ENCODE measurements around the gene SLC25A21.

The SLC25A21 gene

DNA sequence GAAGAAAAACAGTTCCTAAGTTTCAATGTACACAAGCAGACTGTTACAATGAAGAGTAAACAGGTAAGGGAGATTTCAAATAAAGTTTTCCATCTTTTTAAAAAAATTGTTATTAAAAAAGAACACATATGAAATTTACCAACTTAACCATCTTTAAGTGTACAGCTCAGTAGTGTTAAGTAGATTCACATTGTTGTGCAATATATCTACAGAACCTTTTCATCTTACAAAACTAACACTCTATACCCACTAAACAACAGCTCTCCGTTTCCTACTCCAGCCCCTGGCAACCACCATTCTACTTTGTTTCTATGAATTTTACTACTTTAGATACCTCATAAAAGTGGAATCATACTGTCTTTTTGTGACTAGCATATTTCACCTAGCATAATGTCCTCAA is 139.5 kb downstream of the SLC25A21 start:
- H3K4me3 ChIP-seq (ENCODE audit: low read length) = no peak overlapping the region
- no peak overlapping the region for H3K23ac ChIP-seq (ENCODE audit: low read length)
- no peak overlapping the region for H3K4ac ChIP-seq (ENCODE audit: low read depth, low read length)
- H2BK5ac ChIP-seq (ENCODE audit: low read length) = no peak overlapping the region
- no peak overlapping the region for H3K27ac ChIP-seq (ENCODE audit: low read depth, low read length)
- H3K79me2 ChIP-seq (ENCODE audit: control insufficient read depth, insufficient read depth, low read length) = no peaks in the 10 kb centered on the region
- no peaks in the 10 kb centered on the region for H3K27me3 ChIP-seq (ENCODE audit: insufficient read depth, low read length, poor library complexity)
- H3K56ac ChIP-seq (ENCODE audit: low read length) = no peak overlapping the region
- no peak overlapping the region for H2BK120ac ChIP-seq (ENCODE audit: low read depth, low read length)
- no peak overlapping the region for H2AK5ac ChIP-seq (ENCODE audit: low read length)
- H2BK15ac ChIP-seq (replicated peaks; ENCODE audit: low read depth) = no peak overlapping the region
- no peak overlapping the region for H3K9ac ChIP-seq (ENCODE audit: low read length)
- no peak overlapping the region for H4K5ac ChIP-seq (ENCODE audit: low read length)
- no peaks in the 10 kb centered on the region for H3K36me3 ChIP-seq (ENCODE audit: control insufficient read depth, insufficient read depth, low read length)
- DNase-seq = no peak
- no peak overlapping the region for H3K18ac ChIP-seq (ENCODE audit: low read length)
- H3K4me1 ChIP-seq (ENCODE audit: control insufficient read depth, low read depth, low read length) = no peaks in the 10 kb centered on the region
- H3K79me1 ChIP-seq (ENCODE audit: low read length) = no peaks in the 10 kb centered on the region
- 100% methylated on average over 1 of the region's 1 CpG for WGBS (ENCODE audit: extremely low coverage, insufficient coverage, low lambda C conversion rate)
- no peak overlapping the region for H4K8ac ChIP-seq (ENCODE audit: low read depth, low read length)
- H3K4me2 ChIP-seq (ENCODE audit: low read length) = no peak overlapping the region

DNA sequence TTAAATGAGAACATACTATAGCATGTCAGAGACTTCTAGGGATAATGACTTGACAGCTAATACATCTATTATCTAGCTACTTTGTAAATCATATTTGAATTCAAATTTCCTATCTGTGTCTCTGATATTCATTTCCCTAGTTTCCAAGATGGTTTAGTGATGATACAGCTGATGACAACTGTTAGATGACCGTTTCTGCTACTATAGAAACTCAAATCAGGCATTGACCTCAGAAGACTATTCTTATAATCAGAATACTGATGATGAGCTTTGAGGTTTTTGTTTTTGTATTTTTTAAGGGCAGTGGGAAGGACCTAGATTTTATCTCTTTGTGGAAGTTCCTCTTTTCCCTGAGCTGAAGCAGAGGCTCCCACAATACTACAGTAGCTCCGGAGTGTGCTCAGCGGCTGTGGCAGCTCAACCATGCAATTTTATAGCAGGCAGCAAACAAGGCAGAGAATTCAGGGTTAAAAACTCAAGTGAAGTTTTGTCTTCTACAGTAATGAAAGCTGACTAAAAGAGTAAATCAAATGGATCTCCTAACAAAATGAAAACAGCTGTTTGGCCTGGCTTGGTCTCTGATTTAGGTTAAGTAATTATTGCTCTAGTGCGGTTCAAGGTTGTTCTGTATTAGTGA is 145.1 kb downstream of the SLC25A21 start:
- Histone ChIP-seq H3K4ac (ENCODE audit: low read depth, low read length) (no peak overlapping the region), H3K23ac (ENCODE audit: low read length) (no peak overlapping the region), H3K56ac (ENCODE audit: low read length) (no peak overlapping the region), H3K4me2 (ENCODE audit: low read length) (no peak overlapping the region), H2BK120ac (ENCODE audit: low read depth, low read length) (no peak overlapping the region), H3K9ac (ENCODE audit: low read length) (no peak overlapping the region), H3K36me3 (ENCODE audit: control insufficient read depth, insufficient read depth, low read length) (no peaks in the 10 kb centered on the region), H3K27me3 (ENCODE audit: insufficient read depth, low read length, poor library complexity) (no peaks in the 10 kb centered on the region), H3K18ac (ENCODE audit: low read length) (no peak overlapping the region), H3K27ac (ENCODE audit: low read depth, low read length) (no peak overlapping the region), H2BK15ac (replicated peaks; ENCODE audit: low read depth) (no peak overlapping the region), H3K79me2 (ENCODE audit: control insufficient read depth, insufficient read depth, low read length) (no peaks in the 10 kb centered on the region), H4K5ac (ENCODE audit: low read length) (no peak overlapping the region), H3K79me1 (ENCODE audit: low read length) (no peaks in the 10 kb centered on the region), H2BK5ac (ENCODE audit: low read length) (no peak overlapping the region), H4K8ac (ENCODE audit: low read depth, low read length) (no peak overlapping the region), H3K4me3 (ENCODE audit: low read length) (no peak overlapping the region), H3K4me1 (ENCODE audit: control insufficient read depth, low read depth, low read length) (no peaks in the 10 kb centered on the region), H2AK5ac (ENCODE audit: low read length) (no peak overlapping the region)
- no peak for DNase-seq
- no CpG with 5 or more reads among the region's 4 CpGs for WGBS (ENCODE audit: extremely low coverage, insufficient coverage, low lambda C conversion rate)

DNA sequence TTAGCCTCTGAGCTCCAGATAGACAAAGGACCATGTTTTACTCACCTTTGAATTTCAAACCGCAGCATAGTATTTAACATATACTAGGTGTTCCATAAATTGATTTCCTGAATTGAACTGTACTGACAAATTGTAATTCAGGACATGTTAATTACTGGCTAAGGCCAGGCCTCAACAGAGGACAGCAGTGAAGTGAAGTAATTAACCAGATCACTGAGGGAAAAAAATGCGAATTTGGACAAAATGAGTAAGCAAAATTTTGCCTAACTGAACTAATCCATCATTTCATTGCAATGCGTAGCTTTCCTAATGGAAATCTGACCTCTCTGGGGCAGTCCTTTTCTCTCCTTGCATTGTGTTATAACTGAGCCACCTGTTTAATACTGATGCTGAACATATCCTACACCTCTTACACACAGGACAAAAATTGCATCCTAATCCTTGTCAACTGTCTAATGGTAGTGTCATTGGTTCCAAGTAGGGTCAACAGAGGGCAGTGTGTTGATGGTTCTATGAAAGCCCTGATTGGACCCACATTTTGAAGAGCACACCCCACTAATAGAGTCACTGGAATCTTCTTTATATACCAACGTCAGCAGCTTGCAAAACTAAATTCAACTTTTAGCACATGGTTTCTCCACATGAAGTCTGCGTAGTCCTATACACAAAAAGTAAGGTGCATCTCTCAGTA is 148.4 kb downstream of the SLC25A21 start:
- Histone ChIP-seq H3K4me2 (ENCODE audit: low read length) (no peak overlapping the region), H3K27ac (ENCODE audit: low read depth, low read length) (no peak overlapping the region), H4K5ac (ENCODE audit: low read length) (no peak overlapping the region), H2AK5ac (ENCODE audit: low read length) (no peak overlapping the region), H4K8ac (ENCODE audit: low read depth, low read length) (no peak overlapping the region), H2BK120ac (ENCODE audit: low read depth, low read length) (no peak overlapping the region), H3K9ac (ENCODE audit: low read length) (no peak overlapping the region), H3K27me3 (ENCODE audit: insufficient read depth, low read length, poor library complexity) (no peaks in the 10 kb centered on the region), H2BK5ac (ENCODE audit: low read length) (no peak overlapping the region), H3K56ac (ENCODE audit: low read length) (no peak overlapping the region), H3K18ac (ENCODE audit: low read length) (no peak overlapping the region), H3K79me1 (ENCODE audit: low read length) (no peaks in the 10 kb centered on the region), H3K23ac (ENCODE audit: low read length) (no peak overlapping the region), H2BK15ac (replicated peaks; ENCODE audit: low read depth) (no peak overlapping the region), H3K79me2 (ENCODE audit: control insufficient read depth, insufficient read depth, low read length) (no peaks in the 10 kb centered on the region), H3K36me3 (ENCODE audit: control insufficient read depth, insufficient read depth, low read length) (no peaks in the 10 kb centered on the region), H3K4ac (ENCODE audit: low read depth, low read length) (no peak overlapping the region), H3K4me1 (ENCODE audit: control insufficient read depth, low read depth, low read length) (no peaks in the 10 kb centered on the region), H3K4me3 (ENCODE audit: low read length) (no peak overlapping the region)
- no CpG with 5 or more reads among the region's 5 CpGs for WGBS (ENCODE audit: extremely low coverage, insufficient coverage, low lambda C conversion rate)
- no peak for DNase-seq

DNA sequence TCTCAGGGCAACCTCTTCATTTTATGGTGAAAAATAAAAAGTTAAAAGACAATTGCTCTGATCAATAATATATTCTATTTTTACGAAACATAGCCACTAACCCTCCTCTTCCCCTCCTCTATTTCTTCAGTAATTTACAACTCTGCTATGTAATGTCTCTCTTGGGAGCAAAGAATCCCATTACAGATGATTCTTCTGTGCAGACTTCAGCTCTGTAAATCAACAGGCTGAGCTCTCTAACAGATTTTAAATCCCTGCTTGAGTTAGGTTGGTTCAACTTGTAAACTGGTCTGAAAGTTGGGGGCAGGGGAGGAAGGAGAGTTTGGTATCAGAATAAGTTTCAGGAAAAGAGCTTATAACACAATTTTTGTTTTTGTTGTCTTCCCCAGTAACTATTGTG is 151.0 kb downstream of the SLC25A21 start:
- no peak overlapping the region for H3K27ac ChIP-seq (ENCODE audit: low read depth, low read length)
- H3K4me3 ChIP-seq (ENCODE audit: low read length) = no peak overlapping the region
- H3K23ac ChIP-seq (ENCODE audit: low read length) = no peak overlapping the region
- H3K4me1 ChIP-seq (ENCODE audit: control insufficient read depth, low read depth, low read length) = no peaks in the 10 kb centered on the region
- H3K9ac ChIP-seq (ENCODE audit: low read length) = no peak overlapping the region
- no peaks in the 10 kb centered on the region for H3K27me3 ChIP-seq (ENCODE audit: insufficient read depth, low read length, poor library complexity)
- no peak overlapping the region for H3K4ac ChIP-seq (ENCODE audit: low read depth, low read length)
- no CpG with 5 or more reads among the region's 1 CpG for WGBS (ENCODE audit: extremely low coverage, insufficient coverage, low lambda C conversion rate)
- no peaks in the 10 kb centered on the region for H3K79me1 ChIP-seq (ENCODE audit: low read length)
- H3K18ac ChIP-seq (ENCODE audit: low read length) = no peak overlapping the region
- H3K79me2 ChIP-seq (ENCODE audit: control insufficient read depth, insufficient read depth, low read length) = no peaks in the 10 kb centered on the region
- H3K4me2 ChIP-seq (ENCODE audit: low read length) = no peak overlapping the region
- H4K8ac ChIP-seq (ENCODE audit: low read depth, low read length) = no peak overlapping the region
- H3K36me3 ChIP-seq (ENCODE audit: control insufficient read depth, insufficient read depth, low read length) = no peaks in the 10 kb centered on the region
- no peak overlapping the region for H2AK5ac ChIP-seq (ENCODE audit: low read length)
- H2BK120ac ChIP-seq (ENCODE audit: low read depth, low read length) = no peak overlapping the region
- no peak for DNase-seq
- no peak overlapping the region for H4K5ac ChIP-seq (ENCODE audit: low read length)
- no peak overlapping the region for H2BK5ac ChIP-seq (ENCODE audit: low read length)
- no peak overlapping the region for H3K56ac ChIP-seq (ENCODE audit: low read length)
- H2BK15ac ChIP-seq (replicated peaks; ENCODE audit: low read depth) = no peak overlapping the region

DNA sequence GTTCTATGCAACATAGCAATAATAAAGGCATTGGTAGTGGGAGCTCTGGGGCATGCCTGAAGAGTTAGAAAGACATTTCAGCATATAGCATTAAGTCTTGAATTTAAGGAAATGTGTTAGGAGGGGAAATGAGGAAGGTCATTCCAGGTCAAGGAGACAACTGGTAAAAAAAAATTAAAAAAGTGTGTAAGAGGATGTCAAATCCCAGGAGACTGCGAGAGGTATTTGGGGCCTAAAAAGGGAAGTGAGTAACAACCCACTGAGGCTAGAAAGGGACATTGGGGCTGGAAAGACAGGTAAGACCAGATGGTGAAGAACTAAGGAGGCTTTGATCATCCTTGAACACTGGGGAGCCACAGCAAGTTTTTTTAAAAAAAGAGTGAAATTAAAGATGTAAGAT is 152.9 kb downstream of the SLC25A21 start:
- Histone ChIP-seq H3K9ac (ENCODE audit: low read length) (no peak overlapping the region), H4K8ac (ENCODE audit: low read depth, low read length) (no peak overlapping the region), H3K18ac (ENCODE audit: low read length) (no peak overlapping the region), H3K23ac (ENCODE audit: low read length) (no peak overlapping the region), H4K5ac (ENCODE audit: low read length) (no peak overlapping the region), H2AK5ac (ENCODE audit: low read length) (no peak overlapping the region), H3K4me2 (ENCODE audit: low read length) (no peak overlapping the region), H2BK5ac (ENCODE audit: low read length) (no peak overlapping the region), H3K79me2 (ENCODE audit: control insufficient read depth, insufficient read depth, low read length) (no peaks in the 10 kb centered on the region), H3K79me1 (ENCODE audit: low read length) (no peaks in the 10 kb centered on the region), H3K4ac (ENCODE audit: low read depth, low read length) (no peak overlapping the region), H3K27ac (ENCODE audit: low read depth, low read length) (no peak overlapping the region), H3K27me3 (ENCODE audit: insufficient read depth, low read length, poor library complexity) (no peaks in the 10 kb centered on the region), H3K56ac (ENCODE audit: low read length) (no peak overlapping the region), H2BK120ac (ENCODE audit: low read depth, low read length) (no peak overlapping the region), H2BK15ac (replicated peaks; ENCODE audit: low read depth) (no peak overlapping the region), H3K36me3 (ENCODE audit: control insufficient read depth, insufficient read depth, low read length) (no peaks in the 10 kb centered on the region), H3K4me1 (ENCODE audit: control insufficient read depth, low read depth, low read length) (no peaks in the 10 kb centered on the region), H3K4me3 (ENCODE audit: low read length) (no peak overlapping the region)
- DNase-seq = no peak
- no CpG with 5 or more reads among the region's 1 CpG for WGBS (ENCODE audit: extremely low coverage, insufficient coverage, low lambda C conversion rate)
